ENCODE data around the gene LARP1.
A peak's percentile ranks its signal among the peaks of the same experiment; 100 is the strongest.

LARP1 gene

GRCh38 chr5:154849791-154850201, 94.6 kb downstream of the LARP1 start:
- peak overlapping the region; percentile 43 to 45 for H3K9ac ChIP-seq (ENCODE audit: low read depth in 1 of 2, low read length in 2 of 2)
- peaks cover 0 to 10% of the 10 kb centered on the region in 2 donors for H3K4me1 ChIP-seq (ENCODE audit: control insufficient read depth in 1 of 2, insufficient read depth in 2 of 2, low read length in 2 of 2)
- H3K9me3 ChIP-seq (ENCODE audit: control insufficient read depth in 1 of 2, low read length in 2 of 2): no peaks in the 10 kb centered on the region
- H3K27me3 ChIP-seq (ENCODE audit: control insufficient read depth in 1 of 2, insufficient read depth in 2 of 2, low read length in 2 of 2): no peaks in the 10 kb centered on the region
- H3K36me3 ChIP-seq (ENCODE audit: control insufficient read depth in 1 of 2, insufficient read depth in 2 of 2, low read length in 2 of 2): no peaks in the 10 kb centered on the region
- H3K4me3 ChIP-seq (ENCODE audit: low read depth in 1 of 2, low read length in 2 of 2): peak overlapping the region; percentile 50 to 57
- no peak overlapping the region for H3K27ac ChIP-seq (ENCODE audit: low read depth, low read length)

GRCh38 chr5:154850255-154851062, 95.3 kb downstream of the LARP1 start, which contains the start of gene FAXDC2:
FAXDC2 (minus strand) TSS chr5:154850603; CDS start chr5:154838178, 12,425 bp downstream.
- Histone ChIP-seq H3K36me3 (ENCODE audit: control insufficient read depth in 1 of 2, insufficient read depth in 2 of 2, low read length in 2 of 2) (no peaks in the 10 kb centered on the region), H3K27ac (ENCODE audit: low read depth, low read length) (no peak within 1 kb of the TSS), H3K9ac (ENCODE audit: low read depth in 1 of 2, low read length in 2 of 2) (peak within 1 kb of the TSS; percentile 43 to 45), H3K4me3 (ENCODE audit: low read depth in 1 of 2, low read length in 2 of 2) (peak within 1 kb of the TSS; percentile 50 to 57), H3K9me3 (ENCODE audit: control insufficient read depth in 1 of 2, low read length in 2 of 2) (no peaks in the 10 kb centered on the region), H3K27me3 (ENCODE audit: control insufficient read depth in 1 of 2, insufficient read depth in 2 of 2, low read length in 2 of 2) (no peaks in the 10 kb centered on the region), H3K4me1 (ENCODE audit: control insufficient read depth in 1 of 2, insufficient read depth in 2 of 2, low read length in 2 of 2) (peaks cover 0 to 10% of the 10 kb centered on the region in 2 donors)

- Histone ChIP-seq H3K4me3 (ENCODE audit: low read depth in 1 of 2, low read length in 2 of 2) (no peak overlapping the region), H3K36me3 (ENCODE audit: control insufficient read depth in 1 of 2, insufficient read depth in 2 of 2, low read length in 2 of 2) (no peaks in the 10 kb centered on the region), H3K9ac (ENCODE audit: low read depth in 1 of 2, low read length in 2 of 2) (no peak overlapping the region), H3K27ac (ENCODE audit: low read depth, low read length) (no peak overlapping the region), H3K9me3 (ENCODE audit: control insufficient read depth in 1 of 2, low read length in 2 of 2) (no peaks in the 10 kb centered on the region), H3K27me3 (ENCODE audit: control insufficient read depth in 1 of 2, insufficient read depth in 2 of 2, low read length in 2 of 2) (no peaks in the 10 kb centered on the region), H3K4me1 (ENCODE audit: control insufficient read depth in 1 of 2, insufficient read depth in 2 of 2, low read length in 2 of 2) (peaks cover 0 to 10% of the 10 kb centered on the region in 2 donors)
These were observed 96.2 kb downstream of the LARP1 start for GRCh38 chr5:154851351-154851750.

GRCh38 chr5:154857530-154858296, 102.5 kb downstream of the LARP1 start:
- peaks cover 31 to 38% of the 10 kb centered on the region in 2 donors for H3K4me1 ChIP-seq (ENCODE audit: control insufficient read depth in 1 of 2, insufficient read depth in 2 of 2, low read length in 2 of 2)
- H3K9ac ChIP-seq (ENCODE audit: low read depth in 1 of 2, low read length in 2 of 2): peak overlapping the region; percentile 72 to 94
- H3K27ac ChIP-seq (ENCODE audit: low read depth, low read length): peak overlapping the region; percentile 99
- peak overlapping the region; percentile 68 to 95 for H3K4me3 ChIP-seq (ENCODE audit: low read depth in 1 of 2, low read length in 2 of 2)
- no peaks in the 10 kb centered on the region for H3K9me3 ChIP-seq (ENCODE audit: control insufficient read depth in 1 of 2, low read length in 2 of 2)
- H3K27me3 ChIP-seq (ENCODE audit: control insufficient read depth in 1 of 2, insufficient read depth in 2 of 2, low read length in 2 of 2): no peaks in the 10 kb centered on the region
- no peaks in the 10 kb centered on the region for H3K36me3 ChIP-seq (ENCODE audit: control insufficient read depth in 1 of 2, insufficient read depth in 2 of 2, low read length in 2 of 2)

- Histone ChIP-seq H3K9ac (ENCODE audit: low read depth in 1 of 2, low read length in 2 of 2) (peak within 1 kb of the TSS; percentile 72 to 94), H3K36me3 (ENCODE audit: control insufficient read depth in 1 of 2, insufficient read depth in 2 of 2, low read length in 2 of 2) (peaks cover 4% of the 10 kb centered on the region in 2 donors), H3K9me3 (ENCODE audit: control insufficient read depth in 1 of 2, low read length in 2 of 2) (no peaks in the 10 kb centered on the region), H3K4me3 (ENCODE audit: low read depth in 1 of 2, low read length in 2 of 2) (peak within 1 kb of the TSS; percentile 68 to 95), H3K27ac (ENCODE audit: low read depth, low read length) (peak within 1 kb of the TSS; percentile 99), H3K4me1 (ENCODE audit: control insufficient read depth in 1 of 2, insufficient read depth in 2 of 2, low read length in 2 of 2) (peaks cover 36 to 39% of the 10 kb centered on the region in 2 donors), H3K27me3 (ENCODE audit: control insufficient read depth in 1 of 2, insufficient read depth in 2 of 2, low read length in 2 of 2) (no peaks in the 10 kb centered on the region)
These were observed 103.3 kb downstream of the LARP1 start, which contains the start of gene CNOT8 for GRCh38 chr5:154858297-154858971. CNOT8 (plus strand) TSS chr5:154858627; CDS start chr5:154863279, 4,652 bp downstream.

- H3K4me1 ChIP-seq (ENCODE audit: control insufficient read depth in 1 of 2, insufficient read depth in 2 of 2, low read length in 2 of 2): peaks cover 37 to 39% of the 10 kb centered on the region in 2 donors
- H3K27me3 ChIP-seq (ENCODE audit: control insufficient read depth in 1 of 2, insufficient read depth in 2 of 2, low read length in 2 of 2): no peaks in the 10 kb centered on the region
- peak overlapping the region; percentile 99 for H3K27ac ChIP-seq (ENCODE audit: low read depth, low read length)
- peak overlapping the region; percentile 68 to 95 for H3K4me3 ChIP-seq (ENCODE audit: low read depth in 1 of 2, low read length in 2 of 2)
- H3K9me3 ChIP-seq (ENCODE audit: control insufficient read depth in 1 of 2, low read length in 2 of 2): no peaks in the 10 kb centered on the region
- H3K9ac ChIP-seq (ENCODE audit: low read depth in 1 of 2, low read length in 2 of 2): peak overlapping the region; percentile 72 to 94
- H3K36me3 ChIP-seq (ENCODE audit: control insufficient read depth in 1 of 2, insufficient read depth in 2 of 2, low read length in 2 of 2): peaks cover 6 to 9% of the 10 kb centered on the region in 2 donors
These were observed 104.0 kb downstream of the LARP1 start for GRCh38 chr5:154858972-154859871.

GRCh38 chr5:154860123-154860522, 104.9 kb downstream of the LARP1 start:
- Histone ChIP-seq H3K9ac (ENCODE audit: low read depth in 1 of 2, low read length in 2 of 2) (peak overlapping the region; percentile 72 to 94), H3K4me1 (ENCODE audit: control insufficient read depth in 1 of 2, insufficient read depth in 2 of 2, low read length in 2 of 2) (peaks cover 37 to 39% of the 10 kb centered on the region in 2 donors), H3K4me3 (ENCODE audit: low read depth in 1 of 2, low read length in 2 of 2) (peak overlapping the region; percentile 68 to 95), H3K36me3 (ENCODE audit: control insufficient read depth in 1 of 2, insufficient read depth in 2 of 2, low read length in 2 of 2) (peaks cover 6 to 17% of the 10 kb centered on the region in 2 donors), H3K27ac (ENCODE audit: low read depth, low read length) (no peak overlapping the region), H3K9me3 (ENCODE audit: control insufficient read depth in 1 of 2, low read length in 2 of 2) (no peaks in the 10 kb centered on the region), H3K27me3 (ENCODE audit: control insufficient read depth in 1 of 2, insufficient read depth in 2 of 2, low read length in 2 of 2) (no peaks in the 10 kb centered on the region)

- Histone ChIP-seq H3K27ac (ENCODE audit: low read depth, low read length) (no peak overlapping the region), H3K4me1 (ENCODE audit: control insufficient read depth in 1 of 2, insufficient read depth in 2 of 2, low read length in 2 of 2) (peaks cover 37 to 39% of the 10 kb centered on the region in 2 donors), H3K27me3 (ENCODE audit: control insufficient read depth in 1 of 2, insufficient read depth in 2 of 2, low read length in 2 of 2) (no peaks in the 10 kb centered on the region), H3K9me3 (ENCODE audit: control insufficient read depth in 1 of 2, low read length in 2 of 2) (no peaks in the 10 kb centered on the region), H3K36me3 (ENCODE audit: control insufficient read depth in 1 of 2, insufficient read depth in 2 of 2, low read length in 2 of 2) (peaks cover 9 to 23% of the 10 kb centered on the region in 2 donors), H3K9ac (ENCODE audit: low read depth in 1 of 2, low read length in 2 of 2) (no peak overlapping the region), H3K4me3 (ENCODE audit: low read depth in 1 of 2, low read length in 2 of 2) (peak overlapping the region; percentile 68 to 95)
These were observed 105.6 kb downstream of the LARP1 start for GRCh38 chr5:154860765-154861164.

GRCh38 chr5:154861946-154862345, 106.8 kb downstream of the LARP1 start:
- Histone ChIP-seq H3K4me1 (ENCODE audit: control insufficient read depth in 1 of 2, insufficient read depth in 2 of 2, low read length in 2 of 2) (peaks cover 33 to 37% of the 10 kb centered on the region in 2 donors), H3K27me3 (ENCODE audit: control insufficient read depth in 1 of 2, insufficient read depth in 2 of 2, low read length in 2 of 2) (no peaks in the 10 kb centered on the region), H3K9me3 (ENCODE audit: control insufficient read depth in 1 of 2, low read length in 2 of 2) (no peaks in the 10 kb centered on the region), H3K36me3 (ENCODE audit: control insufficient read depth in 1 of 2, insufficient read depth in 2 of 2, low read length in 2 of 2) (peaks cover 9 to 28% of the 10 kb centered on the region in 2 donors), H3K27ac (ENCODE audit: low read depth, low read length) (no peak overlapping the region), H3K4me3 (ENCODE audit: low read depth in 1 of 2, low read length in 2 of 2) (no peak overlapping the region), H3K9ac (ENCODE audit: low read depth in 1 of 2, low read length in 2 of 2) (no peak overlapping the region)
